SK-N-SH treated with all-trans-retinoic acid at 6 μM for 48 hours (cell line): ENCODE results near the gene MRGPRG.

Experiments
- ARNTL ChIP-seq: fragments of 450-650 bp; formaldehyde crosslinking; IDR thresholded peaks from 2 replicates; pipeline ENCODE4 v1.5.0; 2020; ENCODE audit warnings: low read depth, mild to moderate bottlenecking, moderate library complexity, borderline replicate concordance
- CSDC2 ChIP-seq: fragments of 250-450 bp; sonication (Bioruptor Pico); IDR thresholded peaks from 2 replicates; pipeline ENCODE4 v1.5.0; 2020; ENCODE audit warnings: mild to moderate bottlenecking, moderate library complexity
- GLIS3 ChIP-seq: fragments of 250-450 bp; sonication (Bioruptor Pico); IDR thresholded peaks from 2 replicates; pipeline ENCODE4 v1.5.0; 2020; ENCODE audit warnings: mild to moderate bottlenecking, moderate library complexity
- ISL1 ChIP-seq: fragments of 250-450 bp; sonication (Bioruptor Pico); IDR thresholded peaks from 2 replicates; pipeline ENCODE4 v2.1.2; 2022; ENCODE audit warnings: mild to moderate bottlenecking, moderate library complexity
- OSR1 ChIP-seq: fragments of 250-450 bp; sonication (Bioruptor Pico); IDR thresholded peaks from 2 replicates; pipeline ENCODE4 v1.8.0; 2022; ENCODE audit warnings: moderate library complexity, mild to moderate bottlenecking, inconsistent platforms
- PPARA ChIP-seq: fragments of 250-450 bp; sonication (Bioruptor Pico); IDR thresholded peaks from 2 replicates; pipeline ENCODE4 v1.5.0; 2020; ENCODE audit warnings: mild to moderate bottlenecking, borderline replicate concordance
- RARB ChIP-seq: fragments of 250-450 bp; sonication (Bioruptor Pico); IDR thresholded peaks from 2 replicates; pipeline ENCODE4 v1.8.0; 2021; ENCODE audit warnings: mild to moderate bottlenecking, moderate library complexity
- TCF4 ChIP-seq: fragments of 250-450 bp; sonication (Bioruptor Pico); IDR thresholded peaks from 2 replicates; pipeline ENCODE4 v1.8.0; 2021; ENCODE audit warnings: mild to moderate bottlenecking, moderate library complexity, borderline replicate concordance
- ZFP3 ChIP-seq: fragments of 250-450 bp; sonication (Bioruptor Pico); IDR thresholded peaks from 2 replicates; pipeline ENCODE4 v1.5.0; 2020; ENCODE audit warnings: mild to moderate bottlenecking, moderate library complexity
- ZFP30 ChIP-seq: fragments of 450-650 bp; formaldehyde crosslinking; IDR thresholded peaks from 2 replicates; pipeline ENCODE4 v1.5.0; 2022; ENCODE audit warnings: mild to moderate bottlenecking, moderate library complexity
- ZNF70 ChIP-seq: fragments of 450-650 bp; formaldehyde crosslinking; IDR thresholded peaks from 2 replicates; pipeline ENCODE4 v1.5.0; 2020; ENCODE audit warnings: mild to moderate bottlenecking, moderate library complexity
- TF ChIP-seq, protein P1 (sequence below): fragments of 250-450 bp; sonication (Bioruptor Pico); IDR thresholded peaks from 2 replicates; pipeline ENCODE4 v1.5.1; 2020; ENCODE audit warnings: low read depth, mild to moderate bottlenecking, moderate library complexity
- TF ChIP-seq, protein P2 (sequence below): fragments of 250-450 bp; sonication (Bioruptor Pico); IDR thresholded peaks from 2 replicates; pipeline ENCODE4 v1.5.1; 2021; ENCODE audit warnings: mild to moderate bottlenecking, moderate library complexity
- TF ChIP-seq, protein P3 (sequence below): fragments of 250-450 bp; sonication (Bioruptor Pico); IDR thresholded peaks from 2 replicates; pipeline ENCODE4 v1.8.0; 2020; ENCODE audit warnings: mild to moderate bottlenecking, moderate library complexity, borderline replicate concordance

DNA sequence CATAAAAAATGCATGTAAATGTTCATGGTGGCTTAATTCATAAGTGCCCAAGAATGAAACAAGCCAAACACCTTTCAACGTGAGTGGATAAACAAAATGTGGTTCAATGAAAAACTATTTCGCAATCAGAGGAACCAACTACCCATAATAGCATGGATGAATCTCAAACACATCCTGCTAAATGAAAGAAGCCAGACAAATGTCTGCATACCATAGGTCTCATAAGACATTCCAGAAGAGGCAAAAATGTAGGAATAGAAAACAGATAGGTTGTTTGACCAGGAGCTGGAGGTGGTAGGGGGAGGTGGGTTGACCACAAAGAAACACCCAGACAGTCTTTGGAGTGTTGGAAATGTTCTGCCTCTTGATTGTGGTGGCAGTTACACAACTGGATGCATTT lies 40.3 kb downstream of the MRGPRG start:
- TF ChIP-seq, protein P1, sequence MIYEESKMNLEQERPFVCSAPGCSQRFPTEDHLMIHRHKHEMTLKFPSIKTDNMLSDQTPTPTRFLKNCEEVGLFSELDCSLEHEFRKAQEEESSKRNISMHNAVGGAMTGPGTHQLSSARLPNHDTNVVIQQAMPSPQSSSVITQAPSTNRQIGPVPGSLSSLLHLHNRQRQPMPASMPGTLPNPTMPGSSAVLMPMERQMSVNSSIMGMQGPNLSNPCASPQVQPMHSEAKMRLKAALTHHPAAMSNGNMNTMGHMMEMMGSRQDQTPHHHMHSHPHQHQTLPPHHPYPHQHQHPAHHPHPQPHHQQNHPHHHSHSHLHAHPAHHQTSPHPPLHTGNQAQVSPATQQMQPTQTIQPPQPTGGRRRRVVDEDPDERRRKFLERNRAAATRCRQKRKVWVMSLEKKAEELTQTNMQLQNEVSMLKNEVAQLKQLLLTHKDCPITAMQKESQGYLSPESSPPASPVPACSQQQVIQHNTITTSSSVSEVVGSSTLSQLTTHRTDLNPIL, result no peak
- TF ChIP-seq, protein P2, sequence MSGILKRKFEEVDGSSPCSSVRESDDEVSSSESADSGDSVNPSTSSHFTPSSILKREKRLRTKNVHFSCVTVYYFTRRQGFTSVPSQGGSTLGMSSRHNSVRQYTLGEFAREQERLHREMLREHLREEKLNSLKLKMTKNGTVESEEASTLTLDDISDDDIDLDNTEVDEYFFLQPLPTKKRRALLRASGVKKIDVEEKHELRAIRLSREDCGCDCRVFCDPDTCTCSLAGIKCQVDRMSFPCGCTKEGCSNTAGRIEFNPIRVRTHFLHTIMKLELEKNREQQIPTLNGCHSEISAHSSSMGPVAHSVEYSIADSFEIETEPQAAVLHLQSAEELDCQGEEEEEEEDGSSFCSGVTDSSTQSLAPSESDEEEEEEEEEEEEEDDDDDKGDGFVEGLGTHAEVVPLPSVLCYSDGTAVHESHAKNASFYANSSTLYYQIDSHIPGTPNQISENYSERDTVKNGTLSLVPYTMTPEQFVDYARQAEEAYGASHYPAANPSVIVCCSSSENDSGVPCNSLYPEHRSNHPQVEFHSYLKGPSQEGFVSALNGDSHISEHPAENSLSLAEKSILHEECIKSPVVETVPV (CRISPR knock-in tag), result no peak
- TF ChIP-seq RARB (CRISPR knock-in tag) (no peak), ISL1 (CRISPR knock-in tag) (no peak; the same call in 1 of the 2 replicates), TCF4 (CRISPR knock-in tag) (no peak), CSDC2 (CRISPR knock-in tag) (no peak), ZFP30 (no peak), GLIS3 (CRISPR knock-in tag) (no peak), ZFP3 (CRISPR knock-in tag) (no peak), ARNTL (CRISPR knock-in tag) (no peak), ZNF70 (CRISPR knock-in tag) (no peak), PPARA (no peak), OSR1 (CRISPR knock-in tag) (no peak)
- TF ChIP-seq, protein P3, sequence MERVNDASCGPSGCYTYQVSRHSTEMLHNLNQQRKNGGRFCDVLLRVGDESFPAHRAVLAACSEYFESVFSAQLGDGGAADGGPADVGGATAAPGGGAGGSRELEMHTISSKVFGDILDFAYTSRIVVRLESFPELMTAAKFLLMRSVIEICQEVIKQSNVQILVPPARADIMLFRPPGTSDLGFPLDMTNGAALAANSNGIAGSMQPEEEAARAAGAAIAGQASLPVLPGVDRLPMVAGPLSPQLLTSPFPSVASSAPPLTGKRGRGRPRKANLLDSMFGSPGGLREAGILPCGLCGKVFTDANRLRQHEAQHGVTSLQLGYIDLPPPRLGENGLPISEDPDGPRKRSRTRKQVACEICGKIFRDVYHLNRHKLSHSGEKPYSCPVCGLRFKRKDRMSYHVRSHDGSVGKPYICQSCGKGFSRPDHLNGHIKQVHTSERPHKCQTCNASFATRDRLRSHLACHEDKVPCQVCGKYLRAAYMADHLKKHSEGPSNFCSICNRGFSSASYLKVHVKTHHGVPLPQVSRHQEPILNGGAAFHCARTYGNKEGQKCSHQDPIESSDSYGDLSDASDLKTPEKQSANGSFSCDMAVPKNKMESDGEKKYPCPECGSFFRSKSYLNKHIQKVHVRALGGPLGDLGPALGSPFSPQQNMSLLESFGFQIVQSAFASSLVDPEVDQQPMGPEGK (CRISPR knock-in tag), result no peak
